Renal cortex interstitium (tissue), 11 donors: Measurements from ENCODE around the gene ESPN. TPM values are rescaled to one million over a fixed set of nuclear protein-coding genes. Genes with fewer than 3 reads are reported as not detected.

ENCODE experiments used
- DNase-seq, 11 donors: peaks; one replicate each; pipeline ENCODE4 v3.0.0-alpha.2; 2013; ENCODE audit warnings: low read depth in 9 of 11, low spot score in 4 of 11; ENCODE audit errors: extremely low read depth in 1 of 11
- polyA plus RNA-seq, 3 donors: library from polyadenylated mRNA; unstranded; fragments of 120-200 nt; gene quantifications; one replicate each; pipeline ENCODE4 v1.2.1, GENCODE V29; 2013; ENCODE audit not compliant: insufficient read length in 3 of 3

Gene ESPN
- polyA plus RNA-seq, 3 donors = 12.4 to 31.4 (median 15.6) TPM

- no peak for DNase-seq
Measured at GRCh38 chr1:6399294-6399693, 25.3 kb upstream of the ESPN start.

GRCh38 chr1:6401673-6402072, 22.9 kb upstream of the ESPN start:
- DNase-seq = no peak

- no peak for DNase-seq
Measured at GRCh38 chr1:6408023-6408422, 16.6 kb upstream of the ESPN start.

- no peak for DNase-seq
Measured at GRCh38 chr1:6409053-6409452, 15.5 kb upstream of the ESPN start.

GRCh38 chr1:6409733-6410132, 14.8 kb upstream of the ESPN start:
- DNase-seq = no peak

- no peak for DNase-seq
Measured at GRCh38 chr1:6410248-6410893, 14.2 kb upstream of the ESPN start.

- no peak for DNase-seq
Measured at GRCh38 chr1:6412896-6413295, 11.7 kb upstream of the ESPN start.

- no peak for DNase-seq
Measured at GRCh38 chr1:6414443-6414844, 10.1 kb upstream of the ESPN start.

- DNase-seq = no peak
Measured at GRCh38 chr1:6414881-6415626, 9.5 kb upstream of the ESPN start.

GRCh38 chr1:6416295-6416656, 8.3 kb upstream of the ESPN start:
- no peak for DNase-seq

- DNase-seq = no peak
Measured at GRCh38 chr1:6416906-6417305, 7.7 kb upstream of the ESPN start.

- no peak for DNase-seq
Measured at GRCh38 chr1:6417961-6418667, 6.5 kb upstream of the ESPN start.

- DNase-seq = no peak
Measured at GRCh38 chr1:6418668-6419396, 5.7 kb upstream of the ESPN start.

- DNase-seq = no peak
Measured at GRCh38 chr1:6419397-6419803, 5.2 kb upstream of the ESPN start.

GRCh38 chr1:6419804-6420453, 4.6 kb upstream of the ESPN start, which contains the start of gene HES2:
Gene HES2, minus strand, starts transcription at chr1:6419919. Its CDS starts 99 bp downstream, at chr1:6419820.
- DNase-seq = no peak

- no peak for DNase-seq
Measured at GRCh38 chr1:6420454-6421042, 4.0 kb upstream of the ESPN start.

- DNase-seq = no peak
Measured at GRCh38 chr1:6421266-6421665, 3.3 kb upstream of the ESPN start.

- no peak for DNase-seq
Measured at GRCh38 chr1:6423321-6423999, 1.1 kb upstream of the ESPN start.
